Hematopoietic multipotent progenitor cell treated with erythropoietin and hydrocortisone succinate and interleukin-3 and kit ligand, for 15 days (in vitro differentiated cells): ENCODE measurements around the gene TNNI2.
A peak's percentile ranks its signal among the peaks of the same experiment; 100 is the strongest.
"Not testable (repeated sequence)": the region's sequence is repeated elsewhere in the genome, so short reads cannot be mapped to it uniquely, and the experiment has no call there.

Experiments used
- DNase-seq: peaks from one replicate; pipeline ENCODE4 v3.0.0-alpha.2; 2015; ENCODE audit warnings: low spot score

The TNNI2 gene

DNA sequence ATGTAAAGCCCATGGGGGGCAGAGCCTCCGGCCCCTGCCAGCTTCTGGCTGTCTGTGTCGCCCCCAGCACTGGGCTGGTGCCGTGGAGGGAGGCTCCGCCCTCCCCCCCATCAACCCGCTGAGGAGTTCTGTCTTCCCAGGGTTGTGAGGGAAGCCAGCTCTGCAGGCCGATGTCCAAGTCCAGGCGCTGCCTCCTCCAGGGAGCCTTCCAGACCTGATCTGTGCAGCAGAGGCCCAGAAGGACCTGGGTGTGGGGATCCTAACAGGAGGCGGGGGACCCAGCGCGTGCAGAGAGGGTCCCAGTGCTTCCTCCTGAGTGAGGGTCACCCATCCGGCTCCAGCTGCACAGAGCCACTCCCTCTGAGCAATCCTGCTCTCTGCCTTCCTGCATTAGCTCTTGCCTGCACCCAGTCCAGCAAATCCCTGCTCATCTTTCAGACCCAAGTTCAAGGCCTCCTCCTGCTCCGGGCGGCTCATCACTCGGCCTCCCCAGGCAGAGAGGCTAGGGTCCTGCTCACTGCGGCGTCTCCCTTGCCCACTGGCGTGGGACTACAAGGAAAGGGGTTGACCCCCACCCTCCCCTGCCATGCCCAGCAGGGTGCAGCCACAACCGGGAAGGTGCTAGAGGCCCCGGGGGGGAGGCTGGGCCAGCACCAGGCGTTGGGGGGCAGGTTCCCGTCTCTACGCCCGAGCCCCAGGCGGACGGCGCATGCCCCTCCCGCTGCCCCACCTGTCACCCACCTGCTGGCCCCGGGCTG, 36.5 kb downstream of the TNNI2 start:
- no peak for DNase-seq

DNA sequence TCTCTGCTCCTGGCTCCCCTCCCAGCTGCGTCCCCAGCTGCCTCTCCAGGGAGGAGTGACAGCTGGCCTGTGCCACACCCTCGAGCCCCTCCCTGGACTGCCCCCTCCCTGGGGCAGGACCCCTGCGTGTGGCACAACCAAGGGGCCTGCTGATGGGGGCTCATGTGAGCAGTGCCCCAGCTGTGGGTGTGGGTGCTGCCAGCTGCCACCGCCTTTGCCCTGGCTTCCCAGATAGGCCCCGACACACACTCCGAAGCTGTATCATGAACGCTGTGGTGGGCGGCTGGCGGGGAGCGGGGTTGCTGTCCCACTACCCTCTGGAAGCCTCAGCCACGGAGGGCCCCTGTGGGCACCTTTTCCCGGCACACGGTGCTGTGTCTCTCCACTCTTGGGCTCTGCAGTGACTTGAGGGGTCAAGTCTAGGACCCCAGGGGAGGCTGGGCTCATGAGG, 37.1 kb downstream of the TNNI2 start:
- not testable (repeated sequence) for DNase-seq

DNA sequence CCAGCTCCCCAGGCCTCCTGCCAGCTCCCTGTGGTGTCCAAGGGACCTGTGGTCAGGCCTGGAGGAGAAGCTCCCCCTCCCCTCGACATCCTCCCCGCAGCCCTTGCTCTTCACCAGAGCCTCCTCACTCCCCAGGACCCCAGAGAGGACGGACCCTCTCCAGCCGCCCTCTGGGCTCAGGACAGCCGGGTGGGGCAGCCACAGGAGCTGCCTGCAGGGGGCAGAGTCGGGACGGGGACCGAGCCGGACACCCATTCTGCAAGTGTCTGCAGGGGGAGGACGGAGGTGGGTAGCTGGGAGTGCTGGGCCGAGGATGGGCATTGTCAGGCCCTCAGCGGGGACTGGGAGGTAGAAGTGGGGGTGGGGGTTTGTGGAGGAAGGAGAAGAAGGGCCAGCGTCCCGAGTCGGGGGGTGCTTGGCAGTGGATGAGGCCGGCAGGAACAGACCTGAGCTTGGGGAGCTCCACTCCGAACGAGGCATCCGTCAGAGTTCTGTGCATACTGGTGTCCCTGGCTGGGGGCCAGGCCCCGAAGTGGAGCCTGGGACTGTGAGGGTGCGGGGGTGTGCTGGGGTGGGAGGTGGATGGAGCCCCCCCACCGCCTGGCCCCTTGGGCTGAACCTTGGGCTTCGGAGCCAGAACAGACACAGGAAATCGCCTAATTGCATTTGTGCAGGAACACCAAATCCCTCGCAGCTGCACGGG, 37.7 kb downstream of the TNNI2 start:
- peak; percentile 30 for DNase-seq

DNA sequence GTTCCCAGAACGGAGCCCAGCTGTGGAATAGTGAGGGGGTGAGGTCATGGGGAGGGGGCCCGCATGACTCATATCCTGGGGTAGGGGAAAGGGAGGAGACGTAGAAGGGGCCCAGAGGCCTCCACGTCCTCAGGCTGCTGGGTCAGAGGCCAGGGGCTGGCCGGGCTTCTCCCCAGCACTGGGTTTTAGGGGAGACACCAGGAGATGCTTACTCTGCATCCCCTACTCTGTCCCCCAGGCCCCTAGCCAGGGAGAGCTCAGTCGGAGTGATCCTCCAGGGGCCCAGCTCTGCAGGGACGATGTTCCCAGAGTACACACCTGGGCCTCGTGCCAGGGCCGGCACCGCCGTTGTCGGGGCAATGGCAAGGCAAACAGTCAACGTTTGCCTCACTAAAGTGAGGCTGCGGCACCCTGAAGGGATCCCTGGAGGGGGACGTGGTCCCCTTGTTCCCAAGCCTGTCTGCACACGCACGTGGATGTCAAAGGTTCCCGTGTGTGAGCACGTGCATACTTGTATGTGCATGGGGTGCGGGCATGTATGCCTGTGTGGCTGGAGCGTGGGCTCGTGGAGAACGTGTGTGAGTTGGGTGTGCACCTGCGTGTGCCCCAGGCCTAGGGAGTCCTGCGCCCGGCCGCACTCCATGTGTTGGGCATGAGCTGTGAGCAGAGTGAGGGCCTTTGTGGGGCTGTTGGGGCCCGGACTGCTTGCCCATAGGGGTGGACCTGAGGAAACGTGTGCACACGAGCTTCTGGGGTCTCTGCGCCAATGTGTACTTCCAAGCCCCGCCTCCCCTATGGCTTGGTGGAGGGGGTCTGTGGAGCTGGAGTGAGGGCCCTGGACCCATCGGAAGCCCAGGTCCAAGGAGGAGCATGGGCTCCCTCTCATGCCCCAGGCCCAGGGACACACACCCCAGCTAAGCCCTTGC, 38.7 kb downstream of the TNNI2 start:
- no peak for DNase-seq

DNA sequence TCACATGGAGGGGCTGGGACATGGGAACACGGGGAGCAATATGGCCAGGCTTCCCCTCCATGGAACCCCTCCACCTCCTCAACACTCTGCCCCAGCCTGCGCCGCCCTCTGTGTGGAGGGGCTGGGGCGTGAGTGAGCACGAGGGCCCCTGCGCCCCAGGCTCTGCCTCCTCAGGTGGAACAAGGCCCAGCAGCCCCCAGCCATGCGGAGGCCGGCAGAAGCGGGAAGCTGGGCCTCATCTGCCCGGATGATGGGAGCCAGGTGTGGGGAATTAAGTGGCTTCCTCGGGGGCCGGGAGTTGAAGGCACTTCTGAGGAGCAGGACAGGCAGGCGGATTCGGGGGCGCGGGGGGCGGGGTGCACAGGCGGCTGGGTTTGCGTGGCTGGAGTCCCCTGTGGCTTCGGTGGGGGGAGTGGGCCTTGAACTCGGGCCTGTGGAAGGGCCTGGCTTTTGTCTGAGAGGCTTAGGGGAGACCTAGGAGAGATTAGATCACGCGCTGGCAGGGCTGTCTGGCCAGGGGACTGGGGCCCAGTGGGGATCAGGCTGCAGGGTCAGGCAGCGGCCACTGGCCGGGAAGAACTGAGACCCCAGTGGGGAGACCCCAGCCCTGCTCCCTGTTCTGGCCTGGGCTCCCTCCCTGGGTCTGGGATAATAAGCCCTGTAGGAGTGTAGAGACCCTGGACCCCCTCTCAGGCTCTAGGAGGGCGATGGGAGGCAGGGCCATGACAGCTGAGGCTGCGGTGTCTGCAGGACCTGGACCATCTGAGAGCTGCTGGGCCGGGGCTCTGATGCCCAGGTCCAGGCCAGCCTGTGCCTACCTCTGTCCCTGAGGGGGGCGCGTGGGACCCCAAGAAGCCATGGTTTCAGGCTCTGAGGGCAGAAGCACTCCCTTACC, 39.6 kb downstream of the TNNI2 start:
- DNase-seq = no peak

DNA sequence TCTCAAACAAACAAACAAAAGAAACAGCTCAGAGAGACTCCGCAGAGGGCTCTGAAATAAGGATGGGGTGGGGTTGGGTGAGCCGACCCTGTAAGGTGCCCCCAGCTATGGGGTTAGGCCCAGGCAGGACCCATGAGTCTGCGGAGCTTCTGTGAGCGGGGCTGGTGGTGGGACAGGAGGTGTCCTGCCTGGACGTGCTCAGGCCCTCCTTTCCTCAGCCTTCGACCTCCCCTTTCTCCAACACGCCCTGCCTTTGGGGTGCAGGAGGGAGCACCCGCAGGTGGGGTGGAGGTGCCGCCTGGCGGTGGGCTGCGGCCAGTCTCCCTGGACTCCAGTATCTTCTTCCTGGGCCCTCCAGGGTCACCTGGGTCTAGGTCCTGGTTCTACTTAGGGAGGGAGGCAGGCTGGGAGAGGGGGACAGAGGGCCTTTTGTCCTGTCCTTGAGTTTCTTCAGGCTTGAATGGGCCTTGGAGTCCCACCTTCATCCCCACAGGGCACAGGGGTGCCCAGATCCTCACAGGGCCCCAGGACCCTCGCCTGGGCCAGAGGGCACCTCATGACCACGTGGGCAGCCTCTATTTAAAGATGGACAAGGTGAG, 40.7 kb downstream of the TNNI2 start:
- no peak for DNase-seq

DNA sequence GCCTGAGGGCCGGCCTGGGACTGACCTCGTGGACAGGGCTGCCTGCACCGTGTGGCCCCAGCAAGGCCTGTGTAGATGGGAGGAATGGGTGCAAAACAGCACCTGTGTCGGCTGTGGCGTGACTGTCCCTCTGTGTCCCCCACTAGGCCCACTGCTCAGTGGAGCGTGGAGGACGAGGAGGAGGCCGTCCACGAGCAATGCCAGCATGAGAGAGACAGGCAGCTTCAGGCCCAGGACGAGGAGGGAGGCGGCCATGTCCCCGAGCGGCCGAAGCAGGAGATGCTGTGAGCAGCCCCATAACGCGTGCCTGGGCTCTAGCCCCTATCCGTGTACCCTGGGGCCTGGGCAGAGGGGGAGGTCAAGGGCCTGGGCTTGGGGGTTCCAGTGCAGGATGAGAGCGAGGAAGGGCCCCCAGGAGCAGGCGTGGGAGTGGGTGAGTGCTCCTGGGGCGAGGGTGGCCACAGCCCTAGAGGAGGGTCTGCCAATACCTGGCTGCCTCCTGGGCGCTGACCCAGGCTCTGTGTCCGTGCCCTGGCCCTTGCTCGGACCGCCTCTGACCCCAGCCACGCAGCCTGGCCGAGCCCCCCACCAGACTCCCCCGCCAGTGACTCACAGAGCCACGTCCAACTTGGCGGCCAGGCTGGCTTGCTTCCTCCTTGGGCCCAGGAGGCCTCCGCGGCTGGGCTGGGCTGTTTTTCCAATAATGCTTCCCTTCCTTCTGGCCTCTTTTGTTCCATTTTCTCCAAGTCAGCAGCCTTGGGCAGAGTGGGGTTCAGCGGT, 41.4 kb downstream of the TNNI2 start:
- DNase-seq = no peak

DNA sequence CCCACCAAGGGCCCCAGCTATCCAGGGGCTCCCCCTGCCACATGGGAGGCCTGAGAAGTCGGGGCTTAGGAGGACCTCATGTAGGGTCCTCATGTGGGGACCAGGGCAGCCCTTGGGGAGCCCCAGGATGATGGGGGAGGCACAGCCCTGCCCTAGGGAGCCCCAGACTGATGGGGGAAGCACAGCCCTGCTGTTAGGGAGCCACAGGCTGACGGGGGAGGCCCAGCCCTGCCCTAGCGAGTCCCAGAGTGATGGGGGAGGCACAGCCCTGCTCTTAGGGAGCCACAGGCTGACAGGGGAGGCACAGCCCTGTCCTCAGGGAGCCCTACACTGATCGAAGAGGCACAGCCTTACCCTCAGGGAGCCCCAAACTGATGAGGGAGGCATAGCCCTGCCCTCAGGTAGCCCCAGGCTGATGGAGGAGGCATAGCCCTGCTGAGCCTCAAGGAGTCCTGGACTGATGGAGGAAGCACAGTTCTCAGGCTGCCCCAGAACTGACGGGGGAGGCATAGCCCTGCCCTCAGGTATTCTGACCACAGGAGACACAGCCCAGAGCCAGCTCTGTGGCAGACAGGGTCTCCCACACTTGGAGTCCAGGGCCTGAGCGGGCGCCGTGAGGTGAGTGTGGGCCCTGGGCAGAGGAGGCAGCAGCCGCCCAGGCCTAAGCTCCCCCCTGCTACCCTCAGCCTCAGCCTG, 42.1 kb downstream of the TNNI2 start:
- no peak for DNase-seq

DNA sequence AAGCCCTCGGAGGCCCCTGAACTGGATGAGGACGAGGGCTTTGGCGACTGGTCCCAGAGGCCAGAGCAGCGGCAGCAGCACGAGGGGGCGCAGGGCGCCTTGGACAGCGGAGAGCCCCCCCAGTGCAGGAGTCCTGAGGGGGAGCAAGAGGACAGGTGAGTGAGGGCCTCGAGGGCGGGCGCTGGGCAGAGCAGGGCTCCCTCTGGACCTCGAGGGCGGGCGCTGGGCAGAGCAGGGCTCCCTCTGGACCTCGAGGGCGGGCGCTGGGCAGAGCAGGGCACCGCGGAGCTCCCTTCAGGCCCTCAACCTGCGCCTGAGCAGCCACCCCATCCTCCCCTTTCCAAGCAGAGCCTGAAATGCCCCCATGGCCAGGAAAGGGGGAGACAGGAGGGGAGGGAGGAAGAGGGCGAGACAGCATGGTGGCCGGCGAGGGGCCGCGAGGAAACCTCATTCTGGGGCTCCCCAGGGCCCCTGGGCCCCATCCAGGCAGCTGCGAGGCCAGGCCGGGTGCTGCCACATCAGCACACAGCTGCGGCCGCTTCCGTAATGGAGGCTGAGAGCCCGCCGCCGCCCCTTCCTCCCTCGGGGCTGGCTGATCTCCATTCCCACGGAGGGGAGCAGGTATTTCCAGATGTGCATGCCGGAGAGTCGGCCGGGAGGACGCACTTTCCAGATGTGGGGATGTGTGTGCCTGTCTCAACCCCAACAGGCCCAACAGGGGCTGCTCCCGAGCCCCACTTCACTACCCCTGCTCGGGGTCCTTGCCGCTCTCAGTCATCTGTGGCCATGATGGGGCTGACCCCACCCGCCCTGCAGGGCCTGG, 42.9 kb downstream of the TNNI2 start:
- DNase-seq = no peak

DNA sequence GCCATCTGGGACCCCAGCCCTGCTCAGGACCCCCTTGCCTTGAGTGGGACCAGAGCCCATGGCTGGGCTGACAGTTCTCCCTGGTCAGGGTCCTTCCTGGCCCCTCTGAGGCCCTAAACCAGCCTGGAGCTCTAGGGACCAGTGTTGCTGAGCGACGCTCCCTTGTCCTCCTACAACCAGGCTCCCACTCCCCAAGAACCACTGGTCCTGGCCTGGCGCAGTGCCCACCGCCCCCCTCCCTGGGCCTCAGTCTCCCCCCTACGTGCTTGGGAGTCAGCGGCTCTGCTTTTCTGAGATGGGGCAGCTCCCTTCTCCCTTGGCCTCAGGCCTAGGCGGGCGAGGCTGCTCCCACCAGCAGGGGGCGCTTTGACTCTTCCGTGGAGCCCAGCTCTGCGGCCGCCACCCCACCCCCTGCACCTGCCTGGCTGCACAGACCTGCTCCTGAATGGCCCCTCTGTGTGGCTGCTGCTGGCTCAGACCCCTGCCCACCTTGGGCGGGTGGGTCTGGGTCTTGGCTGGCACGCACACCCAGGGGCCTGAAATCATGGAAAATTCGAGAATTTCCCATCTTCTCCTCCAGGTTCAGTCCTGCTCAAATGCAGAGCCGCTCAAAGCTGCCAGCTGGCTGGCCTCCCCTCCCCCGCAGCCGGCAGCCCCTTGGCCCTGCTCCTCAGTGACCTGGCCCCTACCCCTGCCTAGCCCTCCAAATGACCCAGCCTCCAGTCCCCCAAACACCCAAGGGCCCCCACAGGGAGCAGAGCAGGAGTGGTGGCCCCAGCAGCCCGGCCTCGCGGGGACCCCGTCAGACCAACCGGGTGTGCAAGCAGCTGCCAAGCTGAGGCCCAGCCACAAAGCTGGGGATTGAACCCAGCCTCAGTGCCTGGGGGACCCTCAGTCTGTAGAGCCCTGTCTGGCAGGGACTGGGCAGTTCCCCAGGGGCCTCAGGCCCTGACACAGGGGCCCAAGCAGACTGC, 43.8 kb downstream of the TNNI2 start:
- DNase-seq = peak; percentile 82

DNA sequence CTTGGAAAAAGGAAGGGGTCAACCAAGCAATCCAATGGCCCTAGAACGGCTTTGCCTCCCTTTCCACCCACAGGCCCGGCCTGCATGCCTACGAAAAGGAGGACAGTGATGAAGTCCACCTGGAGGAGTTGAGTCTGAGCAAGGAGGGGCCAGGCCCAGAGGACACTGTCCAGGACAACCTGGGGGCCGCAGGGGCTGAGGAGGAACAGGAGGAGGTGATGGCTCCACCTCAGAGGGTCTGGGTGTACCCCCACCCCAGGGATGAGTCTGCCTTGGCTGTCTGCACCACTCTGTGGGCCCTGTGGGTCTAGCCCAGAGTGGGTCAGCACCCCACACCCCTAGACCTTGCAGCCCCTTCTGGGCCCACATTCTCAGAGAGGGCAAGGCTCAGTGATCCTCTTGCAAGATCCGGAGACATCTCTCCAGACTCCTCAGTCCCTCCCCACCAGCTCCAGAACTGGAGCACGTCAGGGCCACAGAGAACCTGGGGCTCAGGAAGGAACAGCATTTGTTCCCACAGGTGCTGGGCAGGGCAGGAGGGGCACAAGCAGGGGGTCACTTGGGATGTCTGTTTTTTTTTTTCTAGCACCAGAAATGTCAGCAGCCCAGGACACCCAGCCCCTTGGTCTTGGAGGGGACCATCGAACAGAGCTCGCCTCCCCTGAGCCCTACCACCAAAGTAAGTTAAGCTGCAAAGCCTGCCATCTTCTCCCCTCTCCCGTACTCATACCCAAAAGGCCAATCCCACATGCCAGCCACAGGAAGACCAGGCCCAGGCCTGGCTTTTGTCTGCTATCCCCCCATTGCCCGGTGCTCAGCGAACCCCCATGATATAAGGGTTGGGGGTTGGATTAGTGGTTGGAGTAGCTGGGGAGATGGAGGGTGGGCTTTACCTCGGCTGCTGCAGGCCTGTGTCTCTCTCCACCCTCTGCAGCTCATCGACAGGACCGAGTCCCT, 44.8 kb downstream of the TNNI2 start:
- no peak for DNase-seq

DNA sequence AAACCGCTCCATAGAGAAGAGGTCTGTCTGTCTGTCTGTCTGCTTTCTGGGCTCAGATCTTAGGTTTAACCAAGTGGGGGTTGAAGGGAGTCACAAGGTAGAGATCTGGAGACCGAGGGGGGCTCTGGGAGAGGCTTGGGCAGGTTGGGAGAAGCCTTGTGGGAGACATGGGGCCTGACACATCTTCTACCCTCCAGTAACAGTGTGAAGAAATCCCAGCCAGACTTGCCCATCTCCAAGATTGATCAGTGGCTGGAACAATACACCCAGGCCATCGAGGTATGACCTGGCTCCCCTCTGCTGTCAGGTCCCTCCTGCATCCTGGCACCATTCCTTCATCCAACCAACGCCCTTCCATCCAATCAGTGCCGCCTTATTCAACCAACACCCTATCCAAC, 45.5 kb downstream of the TNNI2 start:
- no peak for DNase-seq

DNA sequence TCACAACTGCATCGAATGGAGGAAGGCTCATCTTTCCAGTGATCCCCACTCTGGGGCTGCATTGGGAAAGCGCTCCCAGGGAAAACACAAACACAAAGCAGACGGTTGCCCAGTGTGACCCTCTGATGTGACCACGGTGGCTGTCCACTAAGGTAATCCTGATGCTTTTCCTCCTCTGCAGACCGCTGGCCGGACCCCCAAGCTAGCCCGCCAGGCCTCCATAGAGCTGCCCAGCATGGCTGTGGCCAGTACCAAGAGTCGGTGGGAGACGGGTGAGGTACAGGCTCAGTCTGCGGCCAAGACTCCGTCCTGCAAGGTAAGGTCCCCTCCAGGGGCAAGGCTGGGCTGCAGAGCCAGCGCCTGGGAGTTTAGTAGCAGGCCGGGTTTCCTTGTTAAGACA, 47.8 kb downstream of the TNNI2 start:
- not testable (repeated sequence) for DNase-seq

DNA sequence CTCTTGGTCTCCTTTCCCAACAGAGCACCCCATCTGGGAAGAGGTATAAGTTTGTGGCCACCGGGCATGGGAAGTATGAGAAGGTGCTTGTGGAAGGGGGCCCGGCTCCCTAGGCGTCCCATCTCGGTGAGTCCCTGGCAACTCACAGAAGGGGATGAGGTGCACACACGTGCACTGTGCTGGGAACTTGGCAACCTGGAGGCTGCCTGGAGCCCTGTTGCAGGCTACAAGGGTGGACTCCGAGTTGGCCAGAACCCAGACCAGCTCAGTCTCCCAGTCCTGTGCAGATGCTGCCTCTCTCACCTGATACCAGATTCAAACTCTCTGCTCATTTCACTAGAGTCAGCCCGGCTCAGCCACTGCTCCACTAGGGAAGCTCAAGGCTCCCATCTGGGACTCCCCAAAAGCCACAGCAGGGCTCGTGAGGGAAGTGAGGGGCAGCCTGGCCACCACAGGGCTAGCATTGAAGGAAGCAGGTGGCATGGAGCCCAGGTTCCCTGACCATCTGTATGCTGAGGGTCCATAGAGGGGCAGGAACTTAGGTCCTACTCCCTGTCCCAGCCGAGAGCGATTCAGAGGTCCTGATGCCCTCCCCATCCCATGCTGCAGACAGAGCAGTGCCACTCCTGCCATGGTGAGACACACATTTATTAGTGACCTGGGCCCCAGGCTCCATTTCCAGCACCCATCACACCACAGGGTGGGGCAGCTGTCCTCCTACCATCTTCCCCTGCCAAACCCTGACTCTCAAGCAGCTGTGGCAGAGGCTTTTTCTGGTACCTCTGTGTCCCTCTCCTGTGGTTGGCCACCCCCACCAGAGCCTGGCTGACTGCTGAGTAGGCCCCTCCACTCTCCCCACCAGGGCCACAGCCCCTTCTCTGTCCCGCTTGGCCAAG, 48.9 kb downstream of the TNNI2 start:
- no peak for DNase-seq

DNA sequence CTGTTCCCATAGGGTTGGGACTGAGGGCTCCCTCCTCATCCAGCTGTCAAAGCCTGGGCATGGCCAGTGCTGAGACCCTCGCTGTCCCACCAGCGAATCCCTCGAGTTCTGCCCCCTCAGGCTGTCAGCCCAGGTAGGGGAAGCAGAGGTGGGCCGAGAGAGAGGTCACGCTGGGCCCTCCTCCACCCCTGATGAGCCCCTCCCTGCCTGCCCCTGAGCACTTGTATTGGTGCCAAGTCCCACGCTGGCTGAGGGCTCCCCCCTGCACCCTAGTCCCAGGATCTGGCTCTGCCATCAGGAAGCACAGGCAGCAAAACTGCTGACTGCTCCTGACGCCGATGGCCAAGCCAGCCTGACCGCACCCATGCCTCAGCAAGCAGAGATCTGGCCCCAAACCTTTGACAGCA, 49.6 kb downstream of the TNNI2 start:
- DNase-seq = no peak
